ENCODE results near the gene TRMT13.
"Not testable (repeated sequence)": the region's sequence is repeated elsewhere in the genome, so short reads cannot be mapped to it uniquely, and the experiment has no call there.

Gene TRMT13

GRCh38 chr1:100198596-100198995 is 65.6 kb downstream of the TRMT13 start:
- TF ChIP-seq CTCF (IDR thresholded peaks at IDR 0.05; ENCODE audit: control insufficient read depth, insufficient read depth, low read depth, low read length, missing control alignments): no peak
- no peak for DNase-seq (ENCODE audit: low read depth)

GRCh38 chr1:100200060-100200459 is 67.1 kb downstream of the TRMT13 start:
- H3K4me3 ChIP-seq (ENCODE audit: control insufficient read depth, low read depth, low read length); DNase-seq (ENCODE audit: low read depth): not testable (repeated sequence)

More at GRCh38 chr1:100198596-100198995, 65.6 kb downstream of the TRMT13 start:
- H3K4me3 ChIP-seq (ENCODE audit: control insufficient read depth, low read depth, low read length): no peak overlapping the region

All from AG09309 (cell line).